HEK293 (cell line): ENCODE results near the gene DCTN1.

ENCODE experiments used
- CTCF ChIA-PET: fragments of 350-600 bp; formaldehyde crosslinking; extraction: SDS; loops from one replicate; lab custom pipeline; 2021; ENCODE audit warnings: antibody characterized with exemption; lab: Yijun Ruan, JAX
- POLR2A ChIA-PET: fragments of 300-600 bp; formaldehyde crosslinking; extraction: SDS; loops from one replicate; lab custom pipeline; 2020; ENCODE audit warnings: antibody characterized with exemption, inconsistent platforms; lab: Yijun Ruan, JAX
- H3K27ac ChIP-seq: fragments of 200-500 bp; sonication (Bioruptor generic); 2 replicates; pipeline ENCODE4 v1.5.1; 2014; ENCODE audit warnings: low read depth, low read length, control low read depth, inconsistent platforms; ENCODE audit errors: extremely low read depth
- H3K36me3 ChIP-seq, 2 experiments: fragments of 200-500 bp in 1 of 2; sonication (Bioruptor generic) in 1 of 2; 1 replicate in 1 of 2; 2 replicates in 1 of 2; pipeline ENCODE4 v1.5.1; 2014 to 2017; ENCODE audit warnings: inconsistent platforms in 2 of 2, low read length in 2 of 2; ENCODE audit not compliant: control insufficient read depth in 2 of 2, insufficient read depth in 1 of 2
- H3K4me1 ChIP-seq: fragments of 200-500 bp; sonication (Bioruptor generic); 2 replicates; pipeline ENCODE4 v1.5.1; 2014; ENCODE audit warnings: mild to moderate bottlenecking, low read length, inconsistent platforms; ENCODE audit not compliant: control insufficient read depth, insufficient read depth
- H3K4me3 ChIP-seq: 2 replicates; pipeline ENCODE4 v1.5.1; 2011; ENCODE audit warnings: low read depth, mild to moderate bottlenecking, control low read depth, low read length, moderate library complexity
- H3K9me3 ChIP-seq: fragments of 200-500 bp; sonication (Bioruptor generic); 2 replicates; pipeline ENCODE4 v1.5.1; 2014; ENCODE audit warnings: low read depth, low read length, inconsistent platforms; ENCODE audit not compliant: control insufficient read depth, insufficient read depth
- GLIS2 ChIP-seq: fragments of 450-650 bp; formaldehyde crosslinking; IDR thresholded peaks from 2 replicates; pipeline ENCODE4 v1.5.1; 2016; ENCODE audit warnings: missing biosample characterization, missing genetic modification characterization
- KLF16 ChIP-seq: fragments of 450-650 bp; formaldehyde crosslinking; IDR thresholded peaks from 2 replicates; pipeline ENCODE4 v1.5.1; 2017; ENCODE audit warnings: missing biosample characterization, missing genetic modification characterization
- MYNN ChIP-seq: fragments of 450-650 bp; formaldehyde crosslinking; IDR thresholded peaks from 2 replicates; pipeline ENCODE4 v1.5.1; 2016; ENCODE audit warnings: missing biosample characterization, missing genetic modification characterization, borderline replicate concordance
- SCRT2 ChIP-seq: fragments of 450-650 bp; formaldehyde crosslinking; IDR thresholded peaks from 2 replicates; pipeline ENCODE4 v1.5.1; 2016; ENCODE audit warnings: missing biosample characterization, missing genetic modification characterization
- ZBTB17 ChIP-seq: fragments of 450-650 bp; formaldehyde crosslinking; IDR thresholded peaks from 2 replicates; pipeline ENCODE4 v1.5.1; 2016; ENCODE audit warnings: missing biosample characterization, missing genetic modification characterization
- ZBTB48 ChIP-seq: fragments of 450-650 bp; formaldehyde crosslinking; IDR thresholded peaks from 2 replicates; pipeline ENCODE4 v1.5.1; 2016; ENCODE audit warnings: missing biosample characterization, missing genetic modification characterization
- ZNF239 ChIP-seq: fragments of 450-650 bp; formaldehyde crosslinking; IDR thresholded peaks from 2 replicates; pipeline ENCODE4 v1.5.1; 2016; ENCODE audit warnings: missing biosample characterization, missing genetic modification characterization
- ZNF324 ChIP-seq: fragments of 450-650 bp; formaldehyde crosslinking; IDR thresholded peaks from 2 replicates; pipeline ENCODE4 v1.5.1; 2016; ENCODE audit warnings: missing biosample characterization, missing genetic modification characterization
- ZNF501 ChIP-seq: fragments of 450-650 bp; formaldehyde crosslinking; IDR thresholded peaks from 2 replicates; pipeline ENCODE4 v1.5.1; 2016; ENCODE audit warnings: missing biosample characterization, missing genetic modification characterization
- ZNF624 ChIP-seq: fragments of 450-650 bp; formaldehyde crosslinking; IDR thresholded peaks from 2 replicates; pipeline ENCODE4 v1.5.1; 2017; ENCODE audit warnings: missing biosample characterization, missing genetic modification characterization
- ZNF843 ChIP-seq: fragments of 450-650 bp; formaldehyde crosslinking; IDR thresholded peaks from 2 replicates; pipeline ENCODE4 v1.5.1; 2016; ENCODE audit warnings: missing biosample characterization, missing genetic modification characterization
- TF ChIP-seq, protein P1 (sequence below): fragments of 450-650 bp; formaldehyde crosslinking; IDR thresholded peaks from 2 replicates; pipeline ENCODE4 v1.5.1; 2016; ENCODE audit warnings: missing biosample characterization, missing genetic modification characterization
- TF ChIP-seq, protein P2 (sequence below): fragments of 450-650 bp; formaldehyde crosslinking; IDR thresholded peaks from 2 replicates; pipeline ENCODE4 v1.5.1; 2016; ENCODE audit warnings: missing biosample characterization, missing genetic modification characterization
- TF ChIP-seq, protein P3 (sequence below): fragments of 450-650 bp; formaldehyde crosslinking; IDR thresholded peaks from 2 replicates; pipeline ENCODE4 v1.5.1; 2016; ENCODE audit warnings: missing biosample characterization, missing genetic modification characterization

DCTN1 gene

DNA sequence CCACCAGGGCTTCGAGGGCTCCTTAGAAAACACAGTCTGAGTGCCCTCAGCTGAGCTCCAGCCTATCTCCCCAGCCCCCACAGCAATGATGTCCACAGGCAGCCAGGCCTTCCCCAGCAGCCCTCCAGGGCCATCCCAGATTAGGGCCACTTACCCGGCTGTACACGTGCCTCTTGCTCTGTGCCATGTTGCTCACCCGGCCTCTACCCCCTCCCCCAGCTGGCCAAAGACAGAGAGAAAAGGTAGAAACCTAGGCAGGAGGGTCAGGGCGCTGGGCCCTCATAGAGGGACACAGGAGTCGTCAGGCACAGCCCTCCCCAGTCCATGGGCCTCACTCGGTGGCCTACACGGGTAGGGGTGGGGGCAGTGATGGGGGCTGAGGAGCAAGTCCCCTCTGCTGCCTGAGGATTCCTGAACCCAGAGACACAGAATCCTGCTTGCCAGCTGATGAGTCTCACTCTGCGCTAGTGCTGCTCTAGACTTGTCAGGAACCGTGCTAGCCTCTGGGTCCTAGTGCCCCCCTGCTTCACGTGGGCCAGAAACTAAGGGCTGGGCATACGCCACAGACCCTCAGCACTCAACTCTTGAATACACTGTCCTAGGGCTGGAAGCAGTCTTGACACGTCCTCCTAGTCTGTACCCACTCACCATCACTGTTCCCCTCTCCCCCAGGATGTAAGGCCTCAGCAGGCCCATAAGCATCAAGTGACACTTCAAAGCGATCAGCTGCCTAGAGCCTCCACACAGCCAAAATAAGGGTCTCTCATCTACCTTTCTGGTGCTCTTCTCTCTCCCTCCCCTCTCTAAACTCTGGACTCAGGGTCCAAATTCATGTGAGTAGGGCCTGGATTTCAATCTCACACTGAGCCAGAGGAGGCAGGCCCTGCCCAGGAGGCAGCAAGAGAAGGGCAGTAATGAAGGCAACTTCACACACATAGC is at the start of gene DCTN1:
DCTN1 (minus strand) TSS at position 461 of the 939 bp plus-strand sequence; CDS start at position 187, 274 bp downstream.
- peaks cover 0 to 42% of the 10 kb centered on the region in 2 experiments; a peak in 1 of 3 replicates for H3K36me3 ChIP-seq
- CTCF ChIA-PET, result interaction anchor here (0.6 to 1.2 kb wide), 4 partner anchors 28 to 540 kb away, joined by 3 to 7 read pairs (median 5); no protein-coding TSS in a partner anchor
- peak; percentile 97 for TF ChIP-seq ZBTB17
- TF ChIP-seq, protein P1, sequence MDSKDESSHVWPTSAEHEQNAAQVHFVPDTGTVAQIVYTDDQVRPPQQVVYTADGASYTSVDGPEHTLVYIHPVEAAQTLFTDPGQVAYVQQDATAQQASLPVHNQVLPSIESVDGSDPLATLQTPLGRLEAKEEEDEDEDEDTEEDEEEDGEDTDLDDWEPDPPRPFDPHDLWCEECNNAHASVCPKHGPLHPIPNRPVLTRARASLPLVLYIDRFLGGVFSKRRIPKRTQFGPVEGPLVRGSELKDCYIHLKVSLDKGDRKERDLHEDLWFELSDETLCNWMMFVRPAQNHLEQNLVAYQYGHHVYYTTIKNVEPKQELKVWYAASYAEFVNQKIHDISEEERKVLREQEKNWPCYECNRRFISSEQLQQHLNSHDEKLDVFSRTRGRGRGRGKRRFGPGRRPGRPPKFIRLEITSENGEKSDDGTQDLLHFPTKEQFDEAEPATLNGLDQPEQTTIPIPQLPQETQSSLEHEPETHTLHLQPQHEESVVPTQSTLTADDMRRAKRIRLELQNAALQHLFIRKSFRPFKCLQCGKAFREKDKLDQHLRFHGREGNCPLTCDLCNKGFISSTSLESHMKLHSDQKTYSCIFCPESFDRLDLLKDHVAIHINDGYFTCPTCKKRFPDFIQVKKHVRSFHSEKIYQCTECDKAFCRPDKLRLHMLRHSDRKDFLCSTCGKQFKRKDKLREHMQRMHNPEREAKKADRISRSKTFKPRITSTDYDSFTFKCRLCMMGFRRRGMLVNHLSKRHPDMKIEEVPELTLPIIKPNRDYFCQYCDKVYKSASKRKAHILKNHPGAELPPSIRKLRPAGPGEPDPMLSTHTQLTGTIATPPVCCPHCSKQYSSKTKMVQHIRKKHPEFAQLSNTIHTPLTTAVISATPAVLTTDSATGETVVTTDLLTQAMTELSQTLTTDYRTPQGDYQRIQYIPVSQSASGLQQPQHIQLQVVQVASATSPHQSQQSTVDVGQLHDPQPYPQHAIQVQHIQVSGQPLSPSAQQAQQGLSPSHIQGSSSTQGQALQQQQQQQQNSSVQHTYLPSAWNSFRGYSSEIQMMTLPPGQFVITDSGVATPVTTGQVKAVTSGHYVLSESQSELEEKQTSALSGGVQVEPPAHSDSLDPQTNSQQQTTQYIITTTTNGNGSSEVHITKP (tag by site-specific recombination), result peak; percentile 46; the same call in 1 of the 2 replicates
- peak; percentile 72; the same call in 1 of the 2 replicates for TF ChIP-seq MYNN (tag by site-specific recombination)
- no peak for TF ChIP-seq ZNF501 (tag by site-specific recombination)
- peak; percentile 64 for TF ChIP-seq SCRT2
- peak; percentile 85 for TF ChIP-seq ZBTB48
- 0 out of 2 replicates have a peak, but pooled peaks have one; percentile 32 for TF ChIP-seq ZNF324 (tag by site-specific recombination)
- no peak for TF ChIP-seq ZNF624
- TF ChIP-seq, protein P2, sequence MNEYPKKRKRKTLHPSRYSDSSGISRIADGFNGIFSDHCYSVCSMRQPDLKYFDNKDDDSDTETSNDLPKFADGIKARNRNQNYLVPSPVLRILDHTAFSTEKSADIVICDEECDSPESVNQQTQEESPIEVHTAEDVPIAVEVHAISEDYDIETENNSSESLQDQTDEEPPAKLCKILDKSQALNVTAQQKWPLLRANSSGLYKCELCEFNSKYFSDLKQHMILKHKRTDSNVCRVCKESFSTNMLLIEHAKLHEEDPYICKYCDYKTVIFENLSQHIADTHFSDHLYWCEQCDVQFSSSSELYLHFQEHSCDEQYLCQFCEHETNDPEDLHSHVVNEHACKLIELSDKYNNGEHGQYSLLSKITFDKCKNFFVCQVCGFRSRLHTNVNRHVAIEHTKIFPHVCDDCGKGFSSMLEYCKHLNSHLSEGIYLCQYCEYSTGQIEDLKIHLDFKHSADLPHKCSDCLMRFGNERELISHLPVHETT (tag by site-specific recombination), result 0 out of 2 replicates have a peak, but pooled peaks have one; percentile 40
- TF ChIP-seq, protein P3, sequence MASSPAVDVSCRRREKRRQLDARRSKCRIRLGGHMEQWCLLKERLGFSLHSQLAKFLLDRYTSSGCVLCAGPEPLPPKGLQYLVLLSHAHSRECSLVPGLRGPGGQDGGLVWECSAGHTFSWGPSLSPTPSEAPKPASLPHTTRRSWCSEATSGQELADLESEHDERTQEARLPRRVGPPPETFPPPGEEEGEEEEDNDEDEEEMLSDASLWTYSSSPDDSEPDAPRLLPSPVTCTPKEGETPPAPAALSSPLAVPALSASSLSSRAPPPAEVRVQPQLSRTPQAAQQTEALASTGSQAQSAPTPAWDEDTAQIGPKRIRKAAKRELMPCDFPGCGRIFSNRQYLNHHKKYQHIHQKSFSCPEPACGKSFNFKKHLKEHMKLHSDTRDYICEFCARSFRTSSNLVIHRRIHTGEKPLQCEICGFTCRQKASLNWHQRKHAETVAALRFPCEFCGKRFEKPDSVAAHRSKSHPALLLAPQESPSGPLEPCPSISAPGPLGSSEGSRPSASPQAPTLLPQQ, result peak; percentile 27; the same call in 1 of the 2 replicates
- peak; percentile 57; the same call in 1 of the 2 replicates for TF ChIP-seq KLF16 (tag by site-specific recombination)
- TF ChIP-seq, all 188 proteins: peak for 9
- H3K4me1 ChIP-seq, result peaks cover 6% of the 10 kb centered on the region
- 0 out of 2 replicates have a peak within 1 kb of the TSS, but pooled peaks have one; percentile 28 for H3K27ac ChIP-seq
- peak within 1 kb of the TSS; percentile 36 for H3K4me3 ChIP-seq
- POLR2A ChIA-PET, result interaction anchor here (0.6 to 1.7 kb wide), 4 partner anchors 9 to 1255 kb away, joined by 3 to 8 read pairs (median 4); no protein-coding TSS in a partner anchor
- no peaks in the 10 kb centered on the region for H3K9me3 ChIP-seq

DNA sequence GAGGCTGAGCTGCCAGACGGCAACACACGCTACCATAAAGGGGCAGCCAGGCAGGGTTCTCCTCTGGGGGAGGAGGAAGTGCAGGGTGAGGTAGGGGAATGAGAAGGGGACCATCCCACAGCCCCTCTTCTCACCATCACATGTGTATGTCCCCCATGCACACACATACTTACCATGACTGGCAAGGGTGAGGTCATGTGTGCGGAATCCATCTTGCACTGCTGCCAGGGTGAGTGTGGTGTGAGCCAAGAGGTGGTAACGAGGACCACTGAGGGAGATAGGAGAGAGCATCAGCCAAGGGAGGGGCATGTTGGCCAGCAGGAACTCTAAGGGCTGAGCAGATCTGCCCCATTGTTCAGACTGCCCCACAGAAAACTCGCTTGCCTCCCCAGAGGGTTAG is 48.6 kb upstream of the DCTN1 start:
- H3K4me1 ChIP-seq, result no peaks in the 10 kb centered on the region
- ChIA-PET CTCF (no interaction called here), POLR2A (interaction anchor here (1.0 to 1.4 kb wide), 3 partner anchors 12 to 37 kb away, joined by 3 to 4 read pairs (median 4); no protein-coding TSS in a partner anchor)
- TF ChIP-seq ZNF239 (tag by site-specific recombination) (no peak), ZNF843 (no peak), GLIS2 (tag by site-specific recombination) (peak; percentile 5; the same call in 1 of the 2 replicates)
- TF ChIP-seq, all 188 proteins: peak for 1
- Histone ChIP-seq H3K27ac (no peak overlapping the region), H3K4me3 (no peak overlapping the region), H3K36me3 (peaks cover 16 to 90% of the 10 kb centered on the region in 2 experiments; a peak in 2 of 3 replicates), H3K9me3 (no peaks in the 10 kb centered on the region)
